ENCODE results near the gene FAM107B. TPM values are rescaled to one million over a fixed set of nuclear protein-coding genes. Genes with fewer than 3 reads are reported as not detected.

Gene FAM107B
- total RNA-seq, 1 experiment from 2014 or later, result 144 TPM

- Histone ChIP-seq H3K4me2 (no peak overlapping the region), H4K20me1 (ENCODE audit: insufficient read depth) (peaks cover 3% of the 10 kb centered on the region; the same call in 1 of the 2 replicates), H2AFZ (no peak overlapping the region), H3K36me3 (ENCODE audit: low read depth) (peaks cover 14% of the 10 kb centered on the region; the same call in 1 of the 2 replicates), H3F3A (ENCODE audit: insufficient read depth, low read depth) (peaks cover 12% of the 10 kb centered on the region; the same call in 1 of the 2 replicates), H3K9me2 (ENCODE audit: insufficient read depth) (no peaks in the 10 kb centered on the region), H3K27me3 (ENCODE audit: insufficient read depth, low read depth) (no peaks in the 10 kb centered on the region), H3K4me3 (no peak overlapping the region), H3K27ac (no peak overlapping the region), H3K79me2 (ENCODE audit: low read depth) (no peaks in the 10 kb centered on the region), H3K9me3 (ENCODE audit: insufficient read depth, low read depth) (no peaks in the 10 kb centered on the region), H3K4me1 (replicated peaks; ENCODE audit: insufficient read depth) (no peaks in the 10 kb centered on the region)
- POLR2A ChIA-PET (ENCODE audit: unreplicated experiment), result no interaction called here
- TF ChIP-seq EZH2 (IDR thresholded peaks at IDR 0.05; ENCODE audit: low read depth) (no peak), CTCF (conservative IDR thresholded peaks at IDR 0.05) (no peak)
- intact Hi-C loops (cut with micrococcal nuclease; ENCODE audit: unreplicated experiment), result no loop called here
- BruUV-seq (replicated peaks), result no TSS peak
- CTCF ChIA-PET, result no interaction called here
- no peak for DNase-seq
These were observed 266.9 kb downstream of the FAM107B start for GRCh38 chr10:14507781-14508180.

DNA sequence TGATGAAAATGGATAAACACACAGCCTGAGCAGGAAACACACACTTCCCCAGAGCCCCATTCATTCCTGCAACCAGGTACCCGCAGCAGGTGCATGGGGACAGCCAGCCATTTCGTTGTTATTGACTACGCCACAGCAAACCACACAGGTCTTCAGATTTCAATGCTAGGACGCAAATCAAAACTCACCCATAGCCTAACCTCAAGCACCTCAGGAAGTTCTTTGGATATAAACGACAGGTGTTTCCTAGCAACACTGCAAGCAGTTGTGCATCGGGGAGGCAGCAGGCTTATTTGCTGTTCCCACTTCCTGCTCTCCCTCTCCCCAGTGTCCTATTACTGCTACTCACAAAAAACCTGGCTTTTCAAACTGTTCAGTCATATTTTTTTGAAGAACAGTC lies 267.5 kb downstream of the FAM107B start:
- BruUV-seq (replicated peaks), result no TSS peak
- H2AFZ ChIP-seq, result no peak overlapping the region
- no peaks in the 10 kb centered on the region for H3K9me2 ChIP-seq (ENCODE audit: insufficient read depth)
- no peak overlapping the region for H3K27ac ChIP-seq
- H3K9me3 ChIP-seq (ENCODE audit: insufficient read depth, low read depth), result no peaks in the 10 kb centered on the region
- no peak overlapping the region for H3K4me3 ChIP-seq
- intact Hi-C loops (cut with micrococcal nuclease; ENCODE audit: unreplicated experiment), result no loop called here
- H3K4me2 ChIP-seq, result no peak overlapping the region
- CTCF ChIA-PET, result no interaction called here
- H3F3A ChIP-seq (ENCODE audit: insufficient read depth, low read depth), result peaks cover 12% of the 10 kb centered on the region; the same call in 1 of the 2 replicates
- TF ChIP-seq EZH2 (IDR thresholded peaks at IDR 0.05; ENCODE audit: low read depth), result no peak
- no peak for TF ChIP-seq CTCF (conservative IDR thresholded peaks at IDR 0.05)
- 0 out of 2 replicates have a peak, but pooled peaks cover 13% of the 10 kb centered on the region for H3K36me3 ChIP-seq (ENCODE audit: low read depth)
- H3K27me3 ChIP-seq (ENCODE audit: insufficient read depth, low read depth), result no peaks in the 10 kb centered on the region
- no peaks in the 10 kb centered on the region for H3K79me2 ChIP-seq (ENCODE audit: low read depth)
- no peaks in the 10 kb centered on the region for H3K4me1 ChIP-seq (replicated peaks; ENCODE audit: insufficient read depth)
- H4K20me1 ChIP-seq (ENCODE audit: insufficient read depth), result no peaks in the 10 kb centered on the region
- POLR2A ChIA-PET (ENCODE audit: unreplicated experiment), result no interaction called here
- DNase-seq, result no peak

DNA sequence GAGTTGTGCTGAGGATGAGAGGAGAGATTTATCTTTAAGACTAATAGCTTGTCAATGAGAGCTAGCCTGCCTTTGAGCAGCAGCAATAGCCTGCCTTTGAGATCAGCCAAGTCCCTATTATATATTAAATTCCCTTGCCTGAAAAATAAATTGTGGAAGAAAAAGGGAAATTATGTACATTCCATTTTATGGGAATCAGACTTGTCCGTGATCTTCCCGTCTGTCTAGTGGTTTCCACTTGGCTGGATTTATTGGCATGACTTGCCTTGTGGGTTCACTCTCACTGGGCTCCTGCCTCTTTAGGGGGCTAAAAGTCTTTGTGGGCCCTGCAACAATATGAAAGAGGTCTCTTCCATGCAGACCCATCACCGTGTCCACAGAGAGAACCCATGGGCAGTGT lies 272.3 kb downstream of the FAM107B start:
- H3K4me2 ChIP-seq, result no peak overlapping the region
- CTCF ChIA-PET, result no interaction called here
- intact Hi-C loops (cut with micrococcal nuclease; ENCODE audit: unreplicated experiment), result loop anchor here (5.0 kb wide), 1 partner anchor 320 kb away; no protein-coding TSS in a partner anchor
- TF ChIP-seq CTCF (conservative IDR thresholded peaks at IDR 0.05) (no peak), EZH2 (IDR thresholded peaks at IDR 0.05; ENCODE audit: low read depth) (no peak)
- H3K4me1 ChIP-seq (replicated peaks; ENCODE audit: insufficient read depth), result no peaks in the 10 kb centered on the region
- H2AFZ ChIP-seq, result no peak overlapping the region
- no peak overlapping the region for H3K4me3 ChIP-seq
- no peak for DNase-seq
- H3K79me2 ChIP-seq (ENCODE audit: low read depth), result no peaks in the 10 kb centered on the region
- H3K9me2 ChIP-seq (ENCODE audit: insufficient read depth), result no peaks in the 10 kb centered on the region
- H3K9me3 ChIP-seq (ENCODE audit: insufficient read depth, low read depth), result no peaks in the 10 kb centered on the region
- POLR2A ChIA-PET (ENCODE audit: unreplicated experiment), result interaction anchor here (0.6 kb wide), 1 partner anchor 246 kb away, joined by 3 read pairs; no protein-coding TSS in a partner anchor
- BruUV-seq (replicated peaks), result no TSS peak
- H4K20me1 ChIP-seq (ENCODE audit: insufficient read depth), result no peaks in the 10 kb centered on the region
- H3K27ac ChIP-seq, result no peak overlapping the region
- H3K36me3 ChIP-seq (ENCODE audit: low read depth), result no peaks in the 10 kb centered on the region
- H3F3A ChIP-seq (ENCODE audit: insufficient read depth, low read depth), result peaks cover 31% of the 10 kb centered on the region; the same call in 1 of the 2 replicates
- no peaks in the 10 kb centered on the region for H3K27me3 ChIP-seq (ENCODE audit: insufficient read depth, low read depth)

Measured in PC-9 (cell line).